GM19238 (cell line): ENCODE measurements around the gene ITGAL.
A peak's percentile ranks its signal among the peaks of the same experiment; 100 is the strongest.
"Not testable (repeated sequence)": the region's sequence is repeated elsewhere in the genome, so short reads cannot be mapped to it uniquely, and the experiment has no call there.

Experiments
- DNase-seq: peaks from one replicate; pipeline ENCODE4 v3.0.0; 2011; ENCODE audit warnings: low spot score; ENCODE audit not compliant: insufficient read length

ITGAL gene

GRCh38 chr16:30472328-30472942 is at the start of gene ITGAL:
ITGAL (plus strand) TSS chr16:30472742; CDS start chr16:30472838, 96 bp downstream.
- DNase-seq, result peak; percentile 80

GRCh38 chr16:30428055-30428454 is 44.5 kb upstream of the ITGAL start:
- DNase-seq, result no peak

DNA sequence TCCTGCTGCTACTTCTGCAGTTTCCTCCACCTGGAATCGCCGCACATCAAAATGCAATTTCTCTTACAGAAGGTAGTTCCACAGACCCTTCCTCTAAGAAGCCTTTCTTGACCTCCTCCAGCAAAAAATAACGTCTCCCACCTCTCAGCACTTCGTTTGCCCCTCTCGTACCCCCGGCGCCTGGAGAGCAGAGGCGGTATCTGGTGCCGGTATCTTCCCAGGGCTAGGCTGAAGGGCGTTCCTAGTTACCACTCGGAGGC is 43.2 kb upstream of the ITGAL start:
- no peak for DNase-seq

- DNase-seq, result peak; percentile 91
These were observed 42.7 kb upstream of the ITGAL start, which contains the start of gene DCTPP1 for GRCh38 chr16:30429678-30430427. DCTPP1 (minus strand) TSS chr16:30430030; CDS start chr16:30429980, 50 bp downstream.

DNA sequence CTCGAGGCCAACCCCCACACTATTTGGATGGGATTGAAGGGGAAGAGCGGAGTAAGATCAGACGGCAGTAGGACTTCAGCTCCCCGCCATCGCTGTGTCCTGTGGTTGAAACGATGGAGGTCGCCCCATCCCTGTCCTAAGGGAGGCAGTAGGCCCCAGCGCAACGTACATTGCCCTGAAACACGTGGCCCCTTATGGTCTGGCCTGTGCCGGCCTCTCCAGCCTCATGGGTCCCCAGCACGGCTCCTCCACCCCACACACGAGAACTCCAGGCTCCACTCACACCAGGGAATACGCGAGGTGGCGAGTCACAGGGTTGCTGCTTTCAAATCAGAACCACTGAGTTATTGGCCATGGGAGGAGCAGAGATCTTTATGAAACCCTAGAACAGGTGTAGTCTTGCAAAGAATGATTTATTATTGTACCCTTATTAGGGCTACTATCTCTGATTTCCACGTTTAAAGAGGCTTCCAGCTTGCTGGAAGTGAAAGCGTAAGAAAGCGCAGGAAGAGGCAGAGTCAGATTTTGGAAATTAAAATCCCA is 42.0 kb upstream of the ITGAL start:
- DNase-seq, result no peak

DNA sequence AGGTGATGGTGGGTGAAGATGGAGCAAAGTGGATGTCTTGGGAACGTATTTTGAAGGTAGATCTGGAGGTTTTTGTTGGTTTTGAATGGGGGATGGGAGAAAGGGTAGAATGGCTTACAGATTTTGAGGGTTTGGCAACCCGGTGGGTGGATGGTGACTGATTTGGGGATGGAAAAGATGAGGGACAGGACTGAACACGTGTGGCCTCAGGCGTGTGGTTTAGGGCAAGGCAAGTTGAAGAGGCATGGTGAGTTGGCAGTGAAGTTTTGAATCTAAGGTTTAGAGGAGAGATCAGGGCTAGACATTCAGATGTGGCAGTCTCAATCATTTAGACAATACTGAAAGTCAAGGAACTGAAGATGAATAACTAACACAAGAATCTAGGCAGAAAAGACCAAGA is 37.7 kb upstream of the ITGAL start:
- DNase-seq, result no peak

DNA sequence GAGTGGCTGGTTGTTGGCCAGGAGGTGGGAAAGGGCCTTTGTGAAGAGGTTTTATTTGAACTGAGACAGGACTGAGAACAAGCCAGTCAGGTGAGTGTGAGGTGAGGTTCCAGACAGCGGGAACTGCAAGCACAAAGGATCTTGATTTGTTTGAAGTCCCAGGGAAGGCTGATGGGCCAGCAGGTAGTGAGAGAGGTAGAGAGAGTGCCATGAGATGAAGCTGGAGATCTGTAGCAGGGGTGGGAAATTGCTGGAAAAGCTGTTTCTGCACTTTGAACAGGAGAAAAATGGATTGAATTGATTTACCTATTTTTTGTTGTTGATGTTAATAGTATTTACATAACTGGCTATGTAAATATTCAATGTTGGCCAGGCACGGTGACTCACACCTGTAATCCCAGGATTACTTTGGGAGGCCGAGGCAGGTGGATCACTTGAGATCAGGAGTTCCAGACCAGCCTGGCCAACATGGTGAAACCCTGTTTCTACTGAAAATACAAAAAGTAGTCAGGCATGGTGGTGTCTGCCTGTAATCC is 35.0 kb upstream of the ITGAL start:
- no peak for DNase-seq

- DNase-seq, result no peak
These were observed 33.7 kb upstream of the ITGAL start for GRCh38 chr16:30438835-30439234.

DNA sequence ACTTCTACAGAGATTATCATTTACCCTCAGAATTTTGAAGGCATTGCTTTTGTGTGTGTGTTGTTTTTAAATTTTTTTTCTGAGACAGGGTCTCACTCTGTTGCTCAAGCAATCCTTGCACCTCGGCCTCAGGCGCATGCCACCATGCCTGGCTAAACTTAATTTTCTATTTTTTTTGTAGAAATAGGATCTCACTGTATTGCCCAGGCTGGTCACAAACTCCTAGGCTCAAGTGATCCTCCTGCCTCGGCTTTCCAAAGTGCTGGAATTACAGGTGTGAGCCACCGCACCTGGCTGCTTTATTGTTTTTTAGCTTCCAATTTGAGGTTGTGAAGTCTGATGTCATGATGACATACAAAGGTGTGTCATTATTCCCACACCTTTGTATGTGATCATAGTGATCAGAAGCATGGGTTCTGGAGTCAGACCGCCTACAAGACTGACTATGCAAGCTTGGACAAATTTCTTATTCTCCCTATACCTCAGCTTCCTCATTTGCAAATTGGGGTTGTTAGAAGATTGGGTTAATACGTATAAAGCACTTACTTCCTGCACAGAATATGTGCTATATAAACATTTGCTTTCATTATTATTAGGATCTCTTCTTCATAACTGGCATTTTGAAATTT is 32.7 kb upstream of the ITGAL start:
- DNase-seq, result no peak

- no peak for DNase-seq
These were observed 28.9 kb upstream of the ITGAL start for GRCh38 chr16:30443631-30444030.

DNA sequence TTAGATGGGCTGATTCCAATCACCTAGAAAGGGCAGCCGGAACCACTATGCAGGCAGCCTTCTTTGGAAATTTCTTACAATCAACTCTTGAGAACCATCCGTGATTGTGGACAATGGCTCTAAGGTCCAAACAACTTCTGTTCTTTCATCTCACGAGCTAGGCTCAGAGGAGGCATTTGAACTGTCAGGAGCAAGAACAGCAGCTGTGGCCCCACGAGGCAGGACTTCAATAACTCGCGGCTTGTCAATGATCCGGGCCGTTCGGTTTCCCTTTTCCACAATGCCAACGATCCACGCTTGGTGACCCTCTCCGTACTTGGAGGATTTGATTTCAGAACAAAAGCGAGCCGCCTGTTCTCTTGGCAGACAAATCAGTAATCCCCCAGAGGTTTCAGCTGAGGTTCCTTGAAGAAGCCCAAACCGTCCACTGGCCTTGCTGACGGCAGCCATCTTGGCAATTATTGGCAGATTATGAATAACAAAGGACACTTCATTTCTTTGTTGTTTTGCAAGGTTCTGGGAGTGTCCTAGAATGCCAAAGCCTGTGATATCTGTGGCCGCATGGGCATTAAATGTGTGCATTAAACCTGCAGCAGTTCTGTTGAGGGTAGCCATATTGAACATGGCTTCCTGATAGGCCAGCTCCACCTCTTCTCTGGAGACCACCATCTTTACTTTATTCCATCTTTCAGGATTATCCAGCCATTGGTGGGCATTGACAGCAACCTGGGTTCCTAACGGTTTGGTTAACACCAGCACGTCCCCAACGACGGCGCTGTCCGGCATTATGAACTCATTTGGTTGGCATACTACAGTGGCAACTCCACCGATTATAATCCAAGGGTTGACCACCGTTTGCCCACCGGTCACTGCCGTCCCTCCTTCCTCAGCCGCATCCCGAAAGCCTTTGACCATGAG is 28.1 kb upstream of the ITGAL start:
- no peak for DNase-seq

DNA sequence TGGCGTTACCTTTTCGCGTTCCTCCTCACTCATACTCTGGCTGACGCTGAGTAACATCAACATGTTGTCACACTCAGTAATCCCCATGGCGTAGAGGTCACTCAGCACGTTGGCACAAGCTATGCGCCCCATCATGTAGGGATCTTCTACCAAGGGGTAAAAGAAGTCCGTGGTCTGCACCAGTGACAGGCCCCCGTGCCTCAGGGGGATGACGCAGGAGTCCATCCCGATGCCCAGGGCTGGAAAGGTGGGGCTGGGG is 27.5 kb upstream of the ITGAL start:
- DNase-seq, result no peak

- DNase-seq, result peak; percentile 80
These were observed 26.9 kb upstream of the ITGAL start, which contains the start of gene SEPHS2 for GRCh38 chr16:30445408-30446202. SEPHS2 (minus strand) TSS chr16:30445874; CDS start chr16:30445727, 147 bp downstream.

GRCh38 chr16:30446203-30446595 is 26.3 kb upstream of the ITGAL start:
- no peak for DNase-seq

DNA sequence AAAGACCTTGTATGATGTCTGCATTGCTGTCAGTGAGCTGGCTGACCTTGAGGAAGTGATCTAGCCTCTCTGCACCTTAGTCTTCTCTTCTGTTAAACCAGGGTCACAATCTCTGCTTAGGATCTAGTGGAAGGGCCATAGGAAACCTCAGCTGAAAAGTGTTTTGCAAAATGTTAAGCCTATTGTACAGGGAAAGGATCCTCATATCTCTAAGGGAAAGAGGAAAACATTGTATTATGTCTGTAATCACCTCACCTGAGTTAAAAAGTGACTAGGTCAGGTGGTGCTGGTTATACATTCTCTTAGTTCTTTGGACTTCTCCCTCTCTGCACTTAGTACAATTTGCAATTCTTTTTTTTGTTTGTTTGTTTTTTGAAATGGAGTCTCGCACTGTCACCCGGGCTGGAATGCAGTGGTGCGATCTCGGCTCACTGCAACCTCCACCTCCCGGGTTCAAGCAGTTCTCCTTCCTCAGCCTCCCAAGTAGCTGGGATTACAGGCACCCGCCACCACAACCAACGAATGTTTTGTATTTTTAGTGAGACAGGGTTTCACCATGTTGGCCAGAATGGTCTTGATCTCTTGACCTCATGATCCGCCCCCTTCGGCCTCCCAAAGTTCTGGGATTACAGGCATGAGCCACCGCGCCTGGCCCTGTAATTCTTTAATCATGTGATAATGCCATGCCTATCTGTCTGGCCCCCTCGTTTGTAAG is 24.9 kb upstream of the ITGAL start:
- no peak for DNase-seq

GRCh38 chr16:30449116-30449435 is 23.5 kb upstream of the ITGAL start:
- DNase-seq, result no peak

GRCh38 chr16:30452709-30453580 is 19.6 kb upstream of the ITGAL start:
- not testable (repeated sequence) for DNase-seq

- no peak for DNase-seq
These were observed 16.2 kb upstream of the ITGAL start for GRCh38 chr16:30456302-30456701.

DNA sequence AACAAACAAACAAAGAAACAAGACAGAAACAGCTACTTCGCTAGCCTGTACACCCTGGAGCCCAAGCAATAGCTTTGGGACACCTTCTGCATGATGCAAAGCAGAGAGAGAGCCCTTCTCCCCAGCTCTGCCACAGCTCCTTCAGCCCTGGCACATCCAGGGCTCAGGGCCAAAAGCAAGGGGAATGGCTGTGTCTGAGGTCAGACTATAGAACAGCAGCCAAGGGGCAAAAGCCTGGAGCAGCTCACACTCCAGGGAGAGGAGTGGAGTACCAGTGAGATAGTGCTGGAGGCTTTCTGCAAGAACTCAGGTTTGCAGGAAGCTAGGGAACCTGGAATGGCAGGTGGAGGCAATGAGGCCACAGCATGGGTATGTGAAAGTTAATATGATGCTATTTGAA is 15.3 kb upstream of the ITGAL start:
- no peak for DNase-seq
